ENCODE data around the gene PIEZO2. TPM values are rescaled to one million over a fixed set of nuclear protein-coding genes. Genes with fewer than 3 reads are reported as not detected.

Gene PIEZO2
- total RNA-seq, 3 donors from 2014 or later (not counting 1 experiment from before 2014, with no cell fraction given): not detected

- intact Hi-C loops (cut with micrococcal nuclease): no loop called here
- no peak overlapping the region for H3K4me3 ChIP-seq (ENCODE audit: low read length)
- no peaks in the 10 kb centered on the region for H3K4me1 ChIP-seq (ENCODE audit: control insufficient read depth, insufficient read depth, low read length)
- Mint-ChIP-seq H3K9me3 (peaks cover 0 to 2% of the 10 kb centered on the region in 2 donors), H3K27me3 (ENCODE audit: low read depth in 2 of 2) (peaks cover 0 to 8% of the 10 kb centered on the region in 2 donors), H3K27ac (no peak overlapping the region), H3K4me1 (no peaks in the 10 kb centered on the region), H3K36me3 (no peaks in the 10 kb centered on the region), H3K4me3 (no peak overlapping the region)
- DNase-seq (no peak), ATAC-seq (no peak)
- no peaks in the 10 kb centered on the region for H3K36me3 ChIP-seq (ENCODE audit: control insufficient read depth, insufficient read depth, low read length)
- H3K9me3 ChIP-seq (ENCODE audit: control insufficient read depth, insufficient read depth, low read length): no peaks in the 10 kb centered on the region
- H3K27ac ChIP-seq (ENCODE audit: low read length): no peak overlapping the region
- no peaks in the 10 kb centered on the region for H3K27me3 ChIP-seq (ENCODE audit: control insufficient read depth, insufficient read depth, low read length)
- no peak for TF ChIP-seq CTCF (IDR thresholded peaks at IDR 0.05)
- WGBS (ENCODE audit: insufficient coverage): 84% methylated on average over 5 of the region's 5 CpGs
Observed at GRCh38 chr18:10843565-10843964, 305.8 kb downstream of the PIEZO2 start.

GRCh38 chr18:10842861-10843260 is 306.5 kb downstream of the PIEZO2 start:
- peaks cover 0 to 8% of the 10 kb centered on the region in 2 donors for H3K27me3 Mint-ChIP-seq (ENCODE audit: low read depth in 2 of 2)
- WGBS (ENCODE audit: insufficient coverage): no CpG with 5 or more reads among the region's 1 CpG

GRCh38 chr18:10842371-10842770 is 307.0 kb downstream of the PIEZO2 start:
- peaks cover 0 to 8% of the 10 kb centered on the region in 2 donors for H3K27me3 Mint-ChIP-seq (ENCODE audit: low read depth in 2 of 2)
- whole genome bisulfite sequencing (ENCODE audit: insufficient coverage): 81% methylated on average over 4 of the region's 4 CpGs
- Histone ChIP-seq H3K4me1 (ENCODE audit: control insufficient read depth, insufficient read depth, low read length) (no peaks in the 10 kb centered on the region), H3K27me3 (ENCODE audit: control insufficient read depth, insufficient read depth, low read length) (no peaks in the 10 kb centered on the region), H3K9me3 (ENCODE audit: control insufficient read depth, insufficient read depth, low read length) (no peaks in the 10 kb centered on the region), H3K36me3 (ENCODE audit: control insufficient read depth, insufficient read depth, low read length) (no peaks in the 10 kb centered on the region), H3K27ac (ENCODE audit: low read length) (no peak overlapping the region), H3K4me3 (ENCODE audit: low read length) (no peak overlapping the region)
- H3K4me3 Mint-ChIP-seq: no peak overlapping the region
- intact Hi-C loops (cut with micrococcal nuclease): no loop called here
- H3K9me3 Mint-ChIP-seq: peaks cover 0 to 2% of the 10 kb centered on the region in 2 donors
- no peak for ATAC-seq
- DNase-seq: no peak
- no peaks in the 10 kb centered on the region for H3K36me3 Mint-ChIP-seq
- no peak overlapping the region for H3K27ac Mint-ChIP-seq
- H3K4me1 Mint-ChIP-seq: no peaks in the 10 kb centered on the region
- TF ChIP-seq CTCF (IDR thresholded peaks at IDR 0.05): no peak

More at GRCh38 chr18:10842861-10843260, 306.5 kb downstream of the PIEZO2 start:
- H3K36me3 Mint-ChIP-seq: no peaks in the 10 kb centered on the region
- no peak overlapping the region for H3K4me3 Mint-ChIP-seq
- no peak for ATAC-seq
- intact Hi-C loops (cut with micrococcal nuclease): no loop called here
- H3K36me3 ChIP-seq (ENCODE audit: control insufficient read depth, insufficient read depth, low read length): no peaks in the 10 kb centered on the region
- H3K27me3 ChIP-seq (ENCODE audit: control insufficient read depth, insufficient read depth, low read length): no peaks in the 10 kb centered on the region
- H3K27ac ChIP-seq (ENCODE audit: low read length): no peak overlapping the region
- no peak overlapping the region for H3K4me3 ChIP-seq (ENCODE audit: low read length)
- no peak for DNase-seq
- TF ChIP-seq CTCF (IDR thresholded peaks at IDR 0.05): no peak
- no peaks in the 10 kb centered on the region for H3K9me3 ChIP-seq (ENCODE audit: control insufficient read depth, insufficient read depth, low read length)
- no peak overlapping the region for H3K27ac Mint-ChIP-seq
- H3K4me1 Mint-ChIP-seq: no peaks in the 10 kb centered on the region
- H3K4me1 ChIP-seq (ENCODE audit: control insufficient read depth, insufficient read depth, low read length): no peaks in the 10 kb centered on the region
- H3K9me3 Mint-ChIP-seq: peaks cover 0 to 2% of the 10 kb centered on the region in 2 donors

- H3K27ac ChIP-seq (ENCODE audit: low read length): no peak overlapping the region
- no peak overlapping the region for H3K27ac Mint-ChIP-seq
- H3K4me1 ChIP-seq (ENCODE audit: control insufficient read depth, insufficient read depth, low read length): no peaks in the 10 kb centered on the region
- TF ChIP-seq CTCF (IDR thresholded peaks at IDR 0.05): no peak
- peaks cover 0 to 2% of the 10 kb centered on the region in 2 donors for H3K9me3 Mint-ChIP-seq
- H3K27me3 ChIP-seq (ENCODE audit: control insufficient read depth, insufficient read depth, low read length): no peaks in the 10 kb centered on the region
- H3K4me3 Mint-ChIP-seq: no peak overlapping the region
- no peak overlapping the region for H3K4me3 ChIP-seq (ENCODE audit: low read length)
- H3K36me3 Mint-ChIP-seq: no peaks in the 10 kb centered on the region
- H3K36me3 ChIP-seq (ENCODE audit: control insufficient read depth, insufficient read depth, low read length): no peaks in the 10 kb centered on the region
- no peaks in the 10 kb centered on the region for H3K9me3 ChIP-seq (ENCODE audit: control insufficient read depth, insufficient read depth, low read length)
- no peak for ATAC-seq
- DNase-seq: no peak
- H3K4me1 Mint-ChIP-seq: no peaks in the 10 kb centered on the region
- intact Hi-C loops (cut with micrococcal nuclease): no loop called here
- H3K27me3 Mint-ChIP-seq (ENCODE audit: low read depth in 2 of 2): peaks cover 0 to 13% of the 10 kb centered on the region in 2 donors
Observed at GRCh38 chr18:10841203-10841602, 308.2 kb downstream of the PIEZO2 start.
